Uterus (tissue), 2 donors: Measurements from ENCODE around the gene XKR7.

Source experiments
- POLR2A ChIP-seq, 2 donors: fragments of 450-650 bp; IDR thresholded peaks; one replicate each; pipeline ENCODE4 v1.6.1; 2016; ENCODE audit warnings: antibody characterized with exemption in 2 of 2, mild to moderate bottlenecking in 1 of 2, moderate library complexity in 1 of 2
- TF ChIP-seq, protein P1 (sequence below), 4 experiments: fragments of 200-600 bp in 2 of 4; fragments of 450-650 bp in 2 of 4; sonication (generic) in 2 of 4; IDR thresholded peaks; one replicate each; pipeline ENCODE4 v1.5.1; 2016 to 2019; ENCODE audit warnings: antibody characterized with exemption in 4 of 4, mild to moderate bottlenecking in 2 of 4, moderate library complexity in 1 of 4

DNA sequence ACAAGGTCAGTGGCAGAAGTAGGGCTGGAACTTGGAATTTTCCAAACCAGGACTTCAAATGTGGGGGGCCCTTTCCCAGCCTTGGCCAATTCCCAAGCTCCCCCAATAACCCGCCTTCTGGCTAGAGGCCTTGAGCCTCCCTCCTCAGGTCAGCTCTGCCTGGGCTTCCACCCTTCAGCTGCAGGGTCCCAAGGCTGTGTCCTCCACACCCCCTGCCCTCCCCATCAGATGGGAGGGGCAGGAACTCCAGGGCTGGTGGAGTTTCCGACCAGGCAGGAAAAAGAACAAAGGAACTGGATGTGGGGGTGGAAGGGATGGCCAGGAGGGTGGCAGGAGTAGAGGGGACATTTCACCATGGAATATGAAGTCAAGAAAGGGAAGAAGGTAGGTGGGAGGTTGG lies 42.1 kb downstream of the XKR7 start, which contains the start of gene CCM2L:
- TF ChIP-seq, protein P1, sequence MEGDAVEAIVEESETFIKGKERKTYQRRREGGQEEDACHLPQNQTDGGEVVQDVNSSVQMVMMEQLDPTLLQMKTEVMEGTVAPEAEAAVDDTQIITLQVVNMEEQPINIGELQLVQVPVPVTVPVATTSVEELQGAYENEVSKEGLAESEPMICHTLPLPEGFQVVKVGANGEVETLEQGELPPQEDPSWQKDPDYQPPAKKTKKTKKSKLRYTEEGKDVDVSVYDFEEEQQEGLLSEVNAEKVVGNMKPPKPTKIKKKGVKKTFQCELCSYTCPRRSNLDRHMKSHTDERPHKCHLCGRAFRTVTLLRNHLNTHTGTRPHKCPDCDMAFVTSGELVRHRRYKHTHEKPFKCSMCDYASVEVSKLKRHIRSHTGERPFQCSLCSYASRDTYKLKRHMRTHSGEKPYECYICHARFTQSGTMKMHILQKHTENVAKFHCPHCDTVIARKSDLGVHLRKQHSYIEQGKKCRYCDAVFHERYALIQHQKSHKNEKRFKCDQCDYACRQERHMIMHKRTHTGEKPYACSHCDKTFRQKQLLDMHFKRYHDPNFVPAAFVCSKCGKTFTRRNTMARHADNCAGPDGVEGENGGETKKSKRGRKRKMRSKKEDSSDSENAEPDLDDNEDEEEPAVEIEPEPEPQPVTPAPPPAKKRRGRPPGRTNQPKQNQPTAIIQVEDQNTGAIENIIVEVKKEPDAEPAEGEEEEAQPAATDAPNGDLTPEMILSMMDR (IDR thresholded peaks at IDR 0.05) = no peak
- TF ChIP-seq POLR2A (IDR thresholded peaks at IDR 0.05) = no peak
